GM12801 (cell line): ENCODE measurements around the gene CYP2C9.

Experiments used
- TF ChIP-seq, protein P1 (sequence below): IDR thresholded peaks from one replicate; pipeline ENCODE4 v1.5.1; 2011; ENCODE audit warnings: control low read depth; ENCODE audit not compliant: insufficient read length; ENCODE audit errors: extremely low read depth

Gene CYP2C9

DNA sequence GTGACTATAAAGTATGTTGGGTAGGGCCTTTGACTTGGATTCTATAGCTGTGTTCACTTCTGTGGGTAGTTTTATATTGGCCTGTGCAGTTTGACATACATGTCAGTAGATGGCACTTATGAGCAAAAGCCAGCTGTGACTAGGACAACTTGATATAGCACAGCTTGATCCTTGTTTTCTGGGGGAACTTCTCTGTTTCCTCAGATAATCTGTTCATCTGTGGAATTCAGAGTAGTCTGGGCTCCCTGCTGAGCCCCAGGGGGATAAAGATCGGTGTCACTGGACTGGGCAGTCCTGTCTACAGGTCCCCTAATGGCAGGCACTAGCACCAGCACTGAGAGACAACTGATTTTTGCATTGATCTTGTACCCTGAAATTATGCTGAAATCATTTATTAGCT lies 25.4 kb downstream of the CYP2C9 start:
- TF ChIP-seq, protein P1, sequence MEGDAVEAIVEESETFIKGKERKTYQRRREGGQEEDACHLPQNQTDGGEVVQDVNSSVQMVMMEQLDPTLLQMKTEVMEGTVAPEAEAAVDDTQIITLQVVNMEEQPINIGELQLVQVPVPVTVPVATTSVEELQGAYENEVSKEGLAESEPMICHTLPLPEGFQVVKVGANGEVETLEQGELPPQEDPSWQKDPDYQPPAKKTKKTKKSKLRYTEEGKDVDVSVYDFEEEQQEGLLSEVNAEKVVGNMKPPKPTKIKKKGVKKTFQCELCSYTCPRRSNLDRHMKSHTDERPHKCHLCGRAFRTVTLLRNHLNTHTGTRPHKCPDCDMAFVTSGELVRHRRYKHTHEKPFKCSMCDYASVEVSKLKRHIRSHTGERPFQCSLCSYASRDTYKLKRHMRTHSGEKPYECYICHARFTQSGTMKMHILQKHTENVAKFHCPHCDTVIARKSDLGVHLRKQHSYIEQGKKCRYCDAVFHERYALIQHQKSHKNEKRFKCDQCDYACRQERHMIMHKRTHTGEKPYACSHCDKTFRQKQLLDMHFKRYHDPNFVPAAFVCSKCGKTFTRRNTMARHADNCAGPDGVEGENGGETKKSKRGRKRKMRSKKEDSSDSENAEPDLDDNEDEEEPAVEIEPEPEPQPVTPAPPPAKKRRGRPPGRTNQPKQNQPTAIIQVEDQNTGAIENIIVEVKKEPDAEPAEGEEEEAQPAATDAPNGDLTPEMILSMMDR: no peak

DNA sequence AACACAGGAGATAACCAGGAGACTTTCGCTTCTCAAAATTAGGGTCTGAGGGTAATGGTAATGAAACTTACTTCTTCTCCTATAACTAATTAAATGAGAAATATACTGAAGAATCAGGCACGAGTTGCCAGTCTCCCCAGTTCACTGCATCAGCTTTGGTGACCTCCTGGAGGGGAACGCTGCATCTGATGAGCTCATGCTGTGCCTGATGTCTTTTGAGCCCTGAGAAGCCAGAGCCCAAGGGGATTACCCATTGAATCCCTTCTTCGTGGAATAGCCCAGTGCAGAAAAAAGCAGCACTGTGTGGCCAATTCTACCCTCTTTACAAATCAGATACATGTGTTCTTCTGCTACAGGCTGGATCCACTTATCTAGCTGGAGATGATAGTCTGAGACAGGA lies 45.1 kb downstream of the CYP2C9 start:
- TF ChIP-seq, protein P1: no peak

DNA sequence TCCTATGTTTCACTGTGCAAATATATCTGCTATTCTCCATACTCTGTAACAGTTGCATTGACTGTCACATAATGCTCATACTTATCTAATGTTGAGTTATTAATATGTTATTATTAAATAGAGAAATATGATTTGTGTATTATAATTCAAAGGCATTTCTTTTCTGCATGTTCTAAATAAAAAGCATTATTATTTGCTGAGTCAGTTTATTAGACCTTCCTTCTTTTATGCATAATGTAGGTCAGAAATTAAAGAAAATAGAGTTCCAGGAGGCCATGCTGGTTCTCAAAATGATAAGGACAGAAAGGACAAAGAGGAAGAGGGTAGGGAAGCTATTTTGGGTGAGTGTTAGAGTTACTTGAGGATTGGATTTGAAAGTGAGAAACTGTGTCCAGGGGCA lies 50.7 kb downstream of the CYP2C9 start:
- TF ChIP-seq, protein P1: no peak

DNA sequence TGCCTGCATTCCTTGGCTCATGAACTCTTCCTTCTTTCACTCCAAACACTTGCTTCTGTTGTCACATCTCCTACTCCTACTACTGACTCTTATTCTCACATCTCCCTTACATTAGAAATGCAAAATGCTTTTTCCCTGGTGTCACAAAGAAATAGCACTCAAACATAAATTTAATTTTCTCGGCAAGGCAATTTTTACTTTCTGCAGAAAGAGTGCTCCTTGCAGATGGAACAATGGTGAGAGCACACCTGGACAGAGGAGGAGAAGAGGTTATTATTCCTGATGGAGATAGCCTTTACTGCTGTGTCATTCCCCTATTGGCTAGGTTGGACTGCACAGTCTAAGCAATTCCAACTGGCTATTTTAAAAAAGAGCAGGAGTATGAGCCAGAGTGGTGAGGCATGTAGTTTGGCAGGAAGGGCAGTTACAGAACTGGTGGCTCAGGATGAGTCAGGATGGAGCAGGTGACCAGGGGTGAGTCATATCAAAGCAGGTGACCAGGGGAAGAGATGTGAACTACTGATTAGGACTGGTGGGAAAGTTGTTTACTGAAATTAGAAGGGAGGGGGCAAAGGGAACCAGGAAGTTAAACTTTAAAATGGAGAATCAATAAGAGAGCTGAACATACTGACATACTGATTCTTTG lies 52.9 kb downstream of the CYP2C9 start:
- TF ChIP-seq, protein P1: no peak

DNA sequence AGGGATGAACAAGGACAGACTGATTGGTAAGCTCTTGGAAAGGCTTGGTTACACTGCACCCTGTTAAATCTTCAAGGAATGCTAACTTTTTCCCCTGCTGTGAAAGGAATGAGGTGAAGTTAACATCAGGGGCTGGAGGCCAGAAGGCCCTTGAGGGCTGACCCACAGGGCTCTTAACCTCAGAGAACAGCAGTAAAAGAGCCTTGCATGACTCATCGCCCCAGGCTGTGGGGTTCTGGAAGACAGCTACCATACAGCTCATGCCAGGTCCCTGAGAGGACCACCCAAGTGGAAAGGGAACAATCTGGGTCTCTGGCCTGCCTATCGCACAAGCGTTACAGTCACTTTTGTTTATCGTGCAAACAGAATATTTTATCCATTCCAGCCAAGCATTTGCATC lies 54.4 kb downstream of the CYP2C9 start:
- TF ChIP-seq, protein P1: no peak

DNA sequence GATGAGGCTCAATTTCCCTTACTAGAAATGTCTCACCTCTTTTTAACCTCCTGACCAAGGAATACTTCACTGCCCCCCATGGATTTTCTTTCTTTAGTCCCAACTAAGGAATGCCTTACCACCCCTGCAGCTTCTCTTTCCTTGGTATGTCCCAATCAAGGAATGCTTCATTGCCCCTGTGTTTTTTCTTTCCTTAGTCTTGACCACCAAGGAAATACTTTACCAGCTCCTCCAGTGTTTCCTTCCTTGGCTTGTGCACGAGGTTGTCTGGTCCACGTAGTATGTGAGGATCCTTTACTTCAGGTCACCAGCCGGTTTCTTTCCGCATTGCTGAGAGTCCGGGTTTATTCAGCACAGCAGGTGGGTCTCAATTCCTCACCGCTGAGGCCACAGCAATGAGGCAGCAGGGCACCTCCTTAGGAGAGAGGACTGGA lies 59.3 kb downstream of the CYP2C9 start:
- TF ChIP-seq, protein P1: no peak

DNA sequence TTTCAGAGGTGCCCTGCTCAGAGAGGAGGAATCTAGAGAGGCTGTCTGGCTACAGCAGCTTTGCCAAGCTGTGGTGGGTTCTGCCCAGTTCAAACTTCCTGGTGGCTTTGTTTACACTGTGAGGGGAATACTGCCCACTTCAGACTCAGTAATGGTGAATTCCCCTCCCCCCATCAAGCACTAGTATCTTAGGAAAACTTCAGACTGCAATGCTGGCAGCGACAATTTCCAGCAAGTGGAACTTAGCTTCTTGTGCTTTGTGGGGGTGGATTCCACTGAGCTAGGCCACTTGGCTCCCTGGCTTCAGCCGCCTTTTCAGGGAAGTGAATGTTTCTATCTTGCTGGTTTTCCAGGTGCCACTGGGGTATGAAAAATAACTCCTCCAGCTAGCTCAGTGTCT lies 88.0 kb downstream of the CYP2C9 start:
- TF ChIP-seq, protein P1: no peak

DNA sequence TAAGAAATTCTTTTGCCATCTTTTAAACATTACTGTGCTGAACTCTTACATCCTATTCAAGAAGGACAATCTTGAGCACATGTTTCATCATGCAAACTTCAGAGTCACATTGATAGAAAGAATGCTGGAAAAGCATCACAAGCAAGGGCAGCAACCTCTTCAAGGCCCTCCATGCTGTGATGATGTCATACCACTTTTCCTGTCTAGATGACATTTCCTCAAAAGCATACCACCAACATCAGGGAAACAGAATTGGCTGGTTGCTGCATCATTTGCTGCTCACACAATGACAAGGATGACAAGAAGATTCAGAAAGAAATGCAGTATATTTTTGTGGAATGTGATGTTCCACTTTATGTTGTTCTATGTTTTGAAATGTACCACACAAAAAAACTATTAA lies 93.2 kb downstream of the CYP2C9 start:
- TF ChIP-seq, protein P1: no peak
